Progenitor cell of endocrine pancreas (in vitro differentiated cells): ENCODE data around the gene CPT1A. TPM values are rescaled to one million over a fixed set of nuclear protein-coding genes. Genes with fewer than 3 reads are reported as not detected.

Experiments
- DNase-seq: peaks from one replicate; pipeline ENCODE4 v3.0.0; 2021; ENCODE audit warnings: low spot score; ENCODE audit not compliant: unreplicated experiment
- H3K27ac Mint-ChIP-seq: 2 replicates; pipeline ENCODE4 v1.8.0; 2021; ENCODE audit warnings: mild to moderate bottlenecking, moderate library complexity, mixed read lengths
- H3K27me3 Mint-ChIP-seq: 2 replicates; pipeline ENCODE4 v1.8.0; 2021; ENCODE audit warnings: mixed read lengths
- H3K36me3 Mint-ChIP-seq: 2 replicates; pipeline ENCODE4 v1.8.0; 2022; ENCODE audit warnings: mixed read lengths; ENCODE audit not compliant: insufficient read depth
- H3K4me1 Mint-ChIP-seq: 2 replicates; pipeline ENCODE4 v1.8.0; 2021; ENCODE audit warnings: low read depth, mixed read lengths
- H3K4me3 Mint-ChIP-seq: 2 replicates; pipeline ENCODE4 v1.8.0; 2021; ENCODE audit warnings: low read depth, mild to moderate bottlenecking, moderate library complexity, mixed read lengths
- H3K9me3 Mint-ChIP-seq: 2 replicates; pipeline ENCODE4 v1.8.0; 2021; ENCODE audit warnings: low read depth, mixed read lengths
- CTCF ChIP-seq: fragments of 200-600 bp; sonication (generic); IDR thresholded peaks from one replicate; pipeline ENCODE4 v1.5.0; 2021; ENCODE audit warnings: antibody characterized with exemption, mild to moderate bottlenecking; ENCODE audit not compliant: unreplicated experiment
- total RNA-seq: library from RNA; stranded (reverse); gene quantifications from 2 replicates; pipeline ENCODE4 v1.2.1, GENCODE V29; 2021

The CPT1A gene
- total RNA-seq, 1 donor from 2014 or later: 5.7 TPM

- DNase-seq: no peak
- Mint-ChIP-seq H3K36me3 (peaks cover under 1% of the 10 kb centered on the region), H3K27ac (no peak overlapping the region), H3K4me3 (no peak overlapping the region), H3K27me3 (peaks cover under 1% of the 10 kb centered on the region), H3K4me1 (no peaks in the 10 kb centered on the region), H3K9me3 (no peaks in the 10 kb centered on the region)
- no peak for TF ChIP-seq CTCF
Measured at GRCh38 chr11:68711114-68711513, 130.6 kb downstream of the CPT1A start.

- no peak for DNase-seq
- no peak overlapping the region for H3K27ac Mint-ChIP-seq
- H3K4me1 Mint-ChIP-seq: no peaks in the 10 kb centered on the region
- no peak for TF ChIP-seq CTCF
- no peak overlapping the region for H3K4me3 Mint-ChIP-seq
- peaks cover 2% of the 10 kb centered on the region for H3K36me3 Mint-ChIP-seq
- peaks cover 5% of the 10 kb centered on the region for H3K27me3 Mint-ChIP-seq
- no peaks in the 10 kb centered on the region for H3K9me3 Mint-ChIP-seq
Measured at GRCh38 chr11:68710409-68710808, 131.3 kb downstream of the CPT1A start.

GRCh38 chr11:68709062-68709461 lies 132.7 kb downstream of the CPT1A start:
- Mint-ChIP-seq H3K27me3 (peaks cover 13% of the 10 kb centered on the region), H3K36me3 (peaks cover 2% of the 10 kb centered on the region), H3K27ac (no peak overlapping the region), H3K4me3 (no peak overlapping the region), H3K4me1 (no peaks in the 10 kb centered on the region), H3K9me3 (no peaks in the 10 kb centered on the region)
- no peak for TF ChIP-seq CTCF
- no peak for DNase-seq

GRCh38 chr11:68707527-68707926 lies 134.2 kb downstream of the CPT1A start:
- peaks cover 21% of the 10 kb centered on the region for H3K27me3 Mint-ChIP-seq

GRCh38 chr11:68704887-68705286 lies 136.8 kb downstream of the CPT1A start:
- TF ChIP-seq CTCF: no peak
- Mint-ChIP-seq H3K4me1 (no peaks in the 10 kb centered on the region), H3K36me3 (peaks cover 3% of the 10 kb centered on the region), H3K4me3 (no peak overlapping the region), H3K27me3 (peaks cover 25% of the 10 kb centered on the region), H3K9me3 (peaks cover 6% of the 10 kb centered on the region), H3K27ac (no peak overlapping the region)
- DNase-seq: no peak

More at GRCh38 chr11:68707527-68707926, 134.2 kb downstream of the CPT1A start:
- no peak overlapping the region for H3K4me3 Mint-ChIP-seq
- no peak overlapping the region for H3K27ac Mint-ChIP-seq
- DNase-seq: no peak
- peaks cover 2% of the 10 kb centered on the region for H3K36me3 Mint-ChIP-seq
- H3K4me1 Mint-ChIP-seq: no peaks in the 10 kb centered on the region
- TF ChIP-seq CTCF: no peak
- H3K9me3 Mint-ChIP-seq: no peaks in the 10 kb centered on the region

Other genes with a start within 250 kb of the CPT1A start
- 1.5 and 2.2 TPM in 2 replicates for gene GAL, start 157.4 kb downstream of the CPT1A start, total RNA-seq
- gene TESMIN, start 90.4 kb downstream of the CPT1A start, total RNA-seq: 24.2 and 26.6 TPM in 2 replicates
- gene MRPL21, start 61.9 kb upstream of the CPT1A start, total RNA-seq: 51.4 and 54.0 TPM in 2 replicates
- 30.6 and 30.8 TPM in 2 replicates for gene IGHMBP2, start 62.0 kb upstream of the CPT1A start, total RNA-seq
- not detected in 2 replicates for gene MRGPRD, start 139.1 kb upstream of the CPT1A start, total RNA-seq
- 0.24 and 0.41 TPM in 2 replicates for gene MRGPRF, start 171.3 kb upstream of the CPT1A start, total RNA-seq
- gene TPCN2, start 207.0 kb upstream of the CPT1A start, total RNA-seq: 19.7 and 20.9 TPM in 2 replicates